ENCODE measurements around the gene TSC2.

DNA sequence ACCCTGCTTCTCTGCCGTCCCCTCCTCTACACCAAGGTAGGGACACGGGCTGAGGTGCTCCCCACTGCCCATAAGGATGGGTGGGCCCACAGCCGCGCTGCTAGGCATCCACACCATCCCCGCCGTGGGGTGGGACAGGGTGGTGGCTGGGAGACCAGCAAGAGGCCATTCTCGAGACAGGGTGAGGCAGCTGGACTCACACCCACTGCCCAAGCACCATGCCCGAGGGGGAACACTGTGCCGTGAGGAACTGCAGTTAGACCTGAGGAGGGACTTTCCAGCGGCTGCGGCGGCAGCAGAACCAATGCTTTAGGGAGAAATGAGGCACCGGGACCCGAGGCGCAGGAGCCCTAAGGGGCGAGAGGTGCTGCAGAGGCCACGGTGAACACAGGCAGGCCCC, 74.6 kb downstream of the TSC2 start:
- TF ChIP-seq, protein P1, sequence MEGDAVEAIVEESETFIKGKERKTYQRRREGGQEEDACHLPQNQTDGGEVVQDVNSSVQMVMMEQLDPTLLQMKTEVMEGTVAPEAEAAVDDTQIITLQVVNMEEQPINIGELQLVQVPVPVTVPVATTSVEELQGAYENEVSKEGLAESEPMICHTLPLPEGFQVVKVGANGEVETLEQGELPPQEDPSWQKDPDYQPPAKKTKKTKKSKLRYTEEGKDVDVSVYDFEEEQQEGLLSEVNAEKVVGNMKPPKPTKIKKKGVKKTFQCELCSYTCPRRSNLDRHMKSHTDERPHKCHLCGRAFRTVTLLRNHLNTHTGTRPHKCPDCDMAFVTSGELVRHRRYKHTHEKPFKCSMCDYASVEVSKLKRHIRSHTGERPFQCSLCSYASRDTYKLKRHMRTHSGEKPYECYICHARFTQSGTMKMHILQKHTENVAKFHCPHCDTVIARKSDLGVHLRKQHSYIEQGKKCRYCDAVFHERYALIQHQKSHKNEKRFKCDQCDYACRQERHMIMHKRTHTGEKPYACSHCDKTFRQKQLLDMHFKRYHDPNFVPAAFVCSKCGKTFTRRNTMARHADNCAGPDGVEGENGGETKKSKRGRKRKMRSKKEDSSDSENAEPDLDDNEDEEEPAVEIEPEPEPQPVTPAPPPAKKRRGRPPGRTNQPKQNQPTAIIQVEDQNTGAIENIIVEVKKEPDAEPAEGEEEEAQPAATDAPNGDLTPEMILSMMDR (IDR thresholded peaks at IDR 0.05 in 8 of 11, conservative IDR thresholded peaks at IDR 0.05 in 3 of 11) = no peak
- no peak for TF ChIP-seq POLR2AphosphoS5 (IDR thresholded peaks at IDR 0.05)

All from spleen (tissue), 7 donors.